BJ (cell line): Measurements from ENCODE around the gene COCH. TPM values are rescaled to one million over a fixed set of nuclear protein-coding genes. Genes with fewer than 3 reads are reported as not detected.
"Not testable (repeated sequence)": the region's sequence is repeated elsewhere in the genome, so short reads cannot be mapped to it uniquely, and the experiment has no call there.

ENCODE experiments used
- CTCF ChIA-PET: fragments of 350-600 bp; formaldehyde crosslinking; extraction: SDS; loops from one replicate; lab custom pipeline; 2021; ENCODE audit warnings: antibody characterized with exemption, inconsistent platforms; lab: Yijun Ruan, JAX
- POLR2A ChIA-PET: fragments of 300-600 bp; sonication (Branson Sonifier 250); formaldehyde crosslinking; extraction: SDS; loops from one replicate; lab custom pipeline; 2021; ENCODE audit warnings: antibody characterized with exemption; lab: Charles Lee
- DNase-seq: peaks from one replicate; pipeline ENCODE4 v3.0.0-alpha.2; 2011; ENCODE audit warnings: low read depth
- H3K27me3 ChIP-seq: 2 replicates; pipeline ENCODE4 v1.6.0; 2011; ENCODE audit warnings: low read length; ENCODE audit not compliant: control insufficient read depth, insufficient read depth
- H3K36me3 ChIP-seq: 2 replicates; pipeline ENCODE4 v1.5.1; 2011; ENCODE audit warnings: low read length; ENCODE audit not compliant: control insufficient read depth, insufficient read depth
- H3K4me3 ChIP-seq: 2 replicates; pipeline ENCODE4 v1.5.1; 2011; ENCODE audit warnings: low read depth, mild to moderate bottlenecking, control low read depth, low read length
- CTCF ChIP-seq: IDR thresholded peaks from 2 replicates; pipeline ENCODE4 v1.5.1; 2011; ENCODE audit warnings: low read depth, mild to moderate bottlenecking, control low read depth, inconsistent platforms, low read length, moderate library complexity; ENCODE audit not compliant: insufficient read depth
- polyA plus RNA-seq: library from polyadenylated mRNA; depleted of rRNA; stranded (reverse); fragments of >200 nt; gene quantifications from 2 replicates; pipeline ENCODE4 v1.2.3, GENCODE V29; 2011

The COCH gene
- polyA plus RNA-seq, 1 experiment = 0.10 TPM

- CTCF ChIA-PET = no interaction called here
Measured at GRCh38 chr14:30921788-30922187, 47.4 kb downstream of the COCH start.

GRCh38 chr14:30925254-30925653, 50.9 kb downstream of the COCH start:
- TF ChIP-seq CTCF = no peak
- CTCF ChIA-PET = interaction anchor here (0.6 to 1.3 kb wide), 2 partner anchors 11 to 1244 kb away, joined by 3 read pairs; no protein-coding TSS in a partner anchor
- no peak for DNase-seq
- H3K27me3 ChIP-seq = no peaks in the 10 kb centered on the region
- POLR2A ChIA-PET = no interaction called here
- peaks cover 5% of the 10 kb centered on the region; the same call in 1 of the 2 replicates for H3K36me3 ChIP-seq
- H3K4me3 ChIP-seq = no peak overlapping the region

More at GRCh38 chr14:30921788-30922187, 47.4 kb downstream of the COCH start:
- DNase-seq = no peak
- POLR2A ChIA-PET = no interaction called here
- H3K27me3 ChIP-seq = no peaks in the 10 kb centered on the region
- TF ChIP-seq CTCF = no peak
- H3K4me3 ChIP-seq = no peak overlapping the region
- peaks cover 5% of the 10 kb centered on the region; the same call in 1 of the 2 replicates for H3K36me3 ChIP-seq

GRCh38 chr14:30928462-30928861, 54.1 kb downstream of the COCH start:
- DNase-seq = no peak
- CTCF ChIA-PET = no interaction called here
- no peak for TF ChIP-seq CTCF
- Histone ChIP-seq H3K36me3 (peaks cover 3% of the 10 kb centered on the region; the same call in 1 of the 2 replicates), H3K4me3 (no peak overlapping the region), H3K27me3 (no peaks in the 10 kb centered on the region)
- POLR2A ChIA-PET = no interaction called here

- POLR2A ChIA-PET, DNase-seq, H3K27me3 ChIP-seq, H3K4me3 ChIP-seq, H3K36me3 ChIP-seq: not testable (repeated sequence)
- CTCF ChIA-PET = interaction anchor here (0.7 to 1.2 kb wide), 3 partner anchors 10 to 66 kb away, joined by 3 to 5 read pairs (median 3); no protein-coding TSS in a partner anchor
Measured at GRCh38 chr14:30933937-30934336, 59.6 kb downstream of the COCH start.

GRCh38 chr14:30935445-30935844, 61.1 kb downstream of the COCH start:
- H3K27me3 ChIP-seq = no peaks in the 10 kb centered on the region
- DNase-seq = no peak
- CTCF ChIA-PET = no interaction called here
- H3K36me3 ChIP-seq = no peaks in the 10 kb centered on the region
- POLR2A ChIA-PET = no interaction called here
- no peak overlapping the region for H3K4me3 ChIP-seq
- TF ChIP-seq CTCF = no peak

- ChIA-PET CTCF (no interaction called here), POLR2A (no interaction called here)
- no peaks in the 10 kb centered on the region for H3K27me3 ChIP-seq
- DNase-seq = no peak
- TF ChIP-seq CTCF = no peak
- no peak overlapping the region for H3K4me3 ChIP-seq
- peaks cover 2% of the 10 kb centered on the region; the same call in 1 of the 2 replicates for H3K36me3 ChIP-seq
Measured at GRCh38 chr14:30938617-30939016, 64.3 kb downstream of the COCH start.
